Fibroblast of lung (primary cell): ENCODE data around the gene MYNN.

Experiments
- EZH2 ChIP-seq: IDR thresholded peaks from 2 replicates; pipeline ENCODE4 v1.5.1; 2012; ENCODE audit warnings: low read length, control low read depth, mild to moderate bottlenecking; ENCODE audit errors: missing control alignments
- TF ChIP-seq, protein P1 (sequence below), 2 donors: IDR thresholded peaks in 1 of 2; conservative IDR thresholded peaks in 1 of 2; 1 replicate in 1 of 2; 2 replicates in 1 of 2; pipeline ENCODE4 v1.5.1; 2011 to 2012; ENCODE audit warnings: low read length in 2 of 2, control low read depth in 1 of 2, inconsistent platforms in 1 of 2, low read depth in 1 of 2, mild to moderate bottlenecking in 1 of 2

DNA sequence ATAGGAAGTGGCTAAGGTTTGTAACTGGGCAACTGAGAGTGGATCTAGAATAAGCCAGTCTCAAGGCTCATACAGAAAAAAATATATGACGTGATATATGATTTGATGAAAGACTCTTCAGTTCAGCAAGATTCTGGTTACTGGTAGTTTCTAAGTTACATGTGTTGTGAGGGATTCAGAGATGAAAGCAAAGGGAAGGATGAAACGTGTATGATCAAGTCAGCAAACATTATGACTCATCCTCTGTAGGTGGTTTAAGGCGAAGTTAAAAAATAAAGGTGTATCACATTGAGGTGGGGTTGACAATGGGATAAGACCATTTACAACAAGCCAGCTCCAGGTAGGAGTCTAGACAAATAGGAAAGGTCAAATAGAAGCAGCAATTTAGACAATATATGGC is 24.5 kb upstream of the MYNN start:
- TF ChIP-seq, protein P1, sequence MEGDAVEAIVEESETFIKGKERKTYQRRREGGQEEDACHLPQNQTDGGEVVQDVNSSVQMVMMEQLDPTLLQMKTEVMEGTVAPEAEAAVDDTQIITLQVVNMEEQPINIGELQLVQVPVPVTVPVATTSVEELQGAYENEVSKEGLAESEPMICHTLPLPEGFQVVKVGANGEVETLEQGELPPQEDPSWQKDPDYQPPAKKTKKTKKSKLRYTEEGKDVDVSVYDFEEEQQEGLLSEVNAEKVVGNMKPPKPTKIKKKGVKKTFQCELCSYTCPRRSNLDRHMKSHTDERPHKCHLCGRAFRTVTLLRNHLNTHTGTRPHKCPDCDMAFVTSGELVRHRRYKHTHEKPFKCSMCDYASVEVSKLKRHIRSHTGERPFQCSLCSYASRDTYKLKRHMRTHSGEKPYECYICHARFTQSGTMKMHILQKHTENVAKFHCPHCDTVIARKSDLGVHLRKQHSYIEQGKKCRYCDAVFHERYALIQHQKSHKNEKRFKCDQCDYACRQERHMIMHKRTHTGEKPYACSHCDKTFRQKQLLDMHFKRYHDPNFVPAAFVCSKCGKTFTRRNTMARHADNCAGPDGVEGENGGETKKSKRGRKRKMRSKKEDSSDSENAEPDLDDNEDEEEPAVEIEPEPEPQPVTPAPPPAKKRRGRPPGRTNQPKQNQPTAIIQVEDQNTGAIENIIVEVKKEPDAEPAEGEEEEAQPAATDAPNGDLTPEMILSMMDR (conservative IDR thresholded peaks at IDR 0.05 in 1 of 2, IDR thresholded peaks at IDR 0.05 in 1 of 2; ENCODE audit: low read depth in 1 of 2, low read length in 2 of 2) = no peak
- no peak for TF ChIP-seq EZH2
